Fibroblast of lung (primary cell): Measurements from ENCODE around the gene NR4A2.

Source experiments
- CTCF ChIP-seq, 2 donors: IDR thresholded peaks in 1 of 2; conservative IDR thresholded peaks in 1 of 2; 1 replicate in 1 of 2; 2 replicates in 1 of 2; pipeline ENCODE4 v1.5.1; 2011 to 2012; ENCODE audit warnings: low read length in 2 of 2, control low read depth in 1 of 2, inconsistent platforms in 1 of 2, low read depth in 1 of 2, mild to moderate bottlenecking in 1 of 2
- EZH2 ChIP-seq: IDR thresholded peaks from 2 replicates; pipeline ENCODE4 v1.5.1; 2012; ENCODE audit warnings: low read length, control low read depth, mild to moderate bottlenecking; ENCODE audit errors: missing control alignments

- TF ChIP-seq CTCF (conservative IDR thresholded peaks at IDR 0.05 in 1 of 2, IDR thresholded peaks at IDR 0.05 in 1 of 2; ENCODE audit: low read depth in 1 of 2, low read length in 2 of 2) (no peak), EZH2 (no peak)
Observed at GRCh38 chr2:156380117-156380645, 47.7 kb upstream of the NR4A2 start.
